Dendritic cell treated with granulocyte-macrophage colony-stimulating factor and Interleukin-4, amounts not matched to agents 40 ng/mL and 50 ng/mL, for 4 days (primary cell): ENCODE results near the gene ZBTB1.

Experiments
- H3K27ac Mint-ChIP-seq: one replicate; pipeline ENCODE4 v1.8.0; 2022; ENCODE audit warnings: mild to moderate bottlenecking, mixed read lengths
- H3K27me3 Mint-ChIP-seq: one replicate; pipeline ENCODE4 v1.8.0; 2022; ENCODE audit warnings: mild to moderate bottlenecking, mixed read lengths
- H3K36me3 Mint-ChIP-seq: one replicate; pipeline ENCODE4 v1.8.0; 2022; ENCODE audit warnings: low read depth, mixed read lengths
- H3K4me1 Mint-ChIP-seq: one replicate; pipeline ENCODE4 v1.8.0; 2022; ENCODE audit warnings: low read depth, mixed read lengths
- H3K4me3 Mint-ChIP-seq: one replicate; pipeline ENCODE4 v1.8.0; 2022; ENCODE audit warnings: mild to moderate bottlenecking, moderate library complexity, mixed read lengths
- H3K9me3 Mint-ChIP-seq: one replicate; pipeline ENCODE4 v1.8.0; 2022; ENCODE audit warnings: mixed read lengths
- intact Hi-C: fragments of 100-400 bp; cut with micrococcal nuclease; formaldehyde crosslinking; loops from one replicate; pipeline ENCODE4 v1.15.0; 2022

Gene ZBTB1

DNA sequence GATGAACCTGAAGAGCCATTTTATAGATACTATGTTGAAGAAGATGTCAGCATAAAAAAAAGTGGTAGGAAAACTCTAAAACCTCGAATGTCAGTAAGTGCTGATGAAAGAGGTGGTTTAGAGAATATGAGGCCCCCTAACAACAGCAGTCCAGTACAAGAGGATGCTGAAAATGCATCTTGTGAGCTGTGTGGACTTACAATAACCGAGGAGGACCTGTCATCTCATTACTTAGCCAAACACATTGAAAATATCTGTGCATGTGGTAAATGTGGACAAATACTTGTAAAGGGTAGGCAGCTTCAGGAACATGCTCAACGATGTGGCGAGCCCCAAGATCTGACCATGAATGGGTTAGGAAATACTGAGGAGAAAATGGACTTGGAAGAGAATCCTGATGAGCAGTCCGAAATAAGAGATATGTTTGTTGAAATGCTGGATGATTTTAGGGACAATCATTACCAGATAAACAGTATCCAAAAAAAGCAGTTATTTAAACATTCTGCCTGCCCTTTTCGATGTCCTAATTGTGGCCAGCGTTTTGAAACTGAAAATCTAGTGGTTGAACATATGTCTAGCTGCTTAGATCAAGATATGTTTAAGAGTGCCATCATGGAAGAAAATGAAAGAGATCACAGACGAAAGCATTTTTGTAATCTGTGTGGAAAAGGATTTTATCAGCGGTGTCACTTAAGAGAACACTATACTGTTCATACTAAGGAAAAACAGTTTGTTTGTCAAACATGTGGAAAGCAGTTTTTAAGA is 18.2 kb downstream of the ZBTB1 start:
- H3K9me3 Mint-ChIP-seq: no peaks in the 10 kb centered on the region
- H3K36me3 Mint-ChIP-seq: peaks cover 21% of the 10 kb centered on the region
- H3K4me3 Mint-ChIP-seq: no peak overlapping the region
- no peaks in the 10 kb centered on the region for H3K27me3 Mint-ChIP-seq
- peaks cover 10% of the 10 kb centered on the region for H3K4me1 Mint-ChIP-seq
- no peak overlapping the region for H3K27ac Mint-ChIP-seq
- intact Hi-C loops: no loop called here

DNA sequence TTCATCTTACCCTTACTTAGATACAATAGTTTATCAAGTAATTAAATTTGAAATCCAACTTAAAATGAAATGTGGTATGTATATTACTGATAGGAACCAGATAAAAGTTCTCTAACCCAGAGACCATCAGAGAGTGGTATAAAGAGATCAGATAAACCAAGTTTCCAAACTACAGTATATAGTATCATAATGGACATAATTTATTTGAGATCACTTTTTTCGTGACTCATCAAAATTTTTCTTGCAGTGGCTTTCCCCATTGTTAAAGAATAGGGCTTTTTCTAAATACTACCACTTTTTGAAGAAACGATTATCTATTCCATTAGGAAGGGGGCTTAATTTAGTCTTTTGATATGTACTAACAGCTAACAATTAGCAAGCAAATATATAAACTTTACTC is 20.8 kb downstream of the ZBTB1 start:
- peaks cover 37% of the 10 kb centered on the region for H3K36me3 Mint-ChIP-seq
- intact Hi-C loops: no loop called here

GRCh38 chr14:64531567-64531966 is 27.0 kb downstream of the ZBTB1 start:
- Mint-ChIP-seq H3K4me1 (no peaks in the 10 kb centered on the region), H3K27me3 (no peaks in the 10 kb centered on the region), H3K36me3 (peaks cover 21% of the 10 kb centered on the region), H3K27ac (no peak overlapping the region), H3K9me3 (no peaks in the 10 kb centered on the region), H3K4me3 (no peak overlapping the region)
- intact Hi-C loops: no loop called here

More for the DNA sequence above, 20.8 kb downstream of the ZBTB1 start:
- Mint-ChIP-seq H3K9me3 (no peaks in the 10 kb centered on the region), H3K4me3 (no peak overlapping the region), H3K4me1 (peaks cover 5% of the 10 kb centered on the region), H3K27me3 (no peaks in the 10 kb centered on the region), H3K27ac (no peak overlapping the region)

DNA sequence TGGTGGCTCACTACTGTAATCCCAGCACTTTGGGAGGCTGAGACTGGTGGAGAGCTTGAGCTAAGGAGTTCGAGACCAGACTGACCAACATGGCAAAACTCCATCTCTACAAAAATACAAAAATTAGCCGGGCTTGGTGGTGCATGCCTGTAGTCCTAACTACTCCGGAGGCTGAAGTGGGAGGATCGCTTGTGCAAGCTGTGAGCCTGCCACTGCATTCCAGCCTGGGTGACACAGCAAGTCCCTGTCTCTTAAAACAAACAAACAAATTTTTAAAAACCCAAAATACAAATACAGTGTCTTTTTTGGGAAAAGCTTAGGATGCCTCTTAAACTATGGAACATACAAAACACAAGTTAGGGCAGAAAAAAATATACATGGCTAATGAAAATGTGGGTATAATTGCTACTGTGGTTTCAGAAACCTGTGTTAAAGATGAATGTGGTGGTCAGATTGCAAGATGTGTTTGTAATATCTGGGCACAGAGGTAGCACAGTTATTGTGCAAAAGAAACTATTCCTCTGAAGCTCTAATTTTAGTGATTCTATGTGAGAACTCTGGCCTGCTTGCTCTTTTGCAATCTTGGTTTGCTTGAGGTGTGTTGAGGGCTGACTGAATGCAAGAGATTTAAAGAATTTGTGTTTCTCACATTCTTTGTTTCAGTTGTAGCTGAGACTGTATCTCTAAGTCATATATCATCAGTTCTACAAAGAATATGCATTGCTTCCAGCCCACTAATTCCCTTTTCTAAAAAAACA is 32.1 kb downstream of the ZBTB1 start:
- intact Hi-C loops: no loop called here
- H3K9me3 Mint-ChIP-seq: no peaks in the 10 kb centered on the region
- H3K36me3 Mint-ChIP-seq: peaks cover 15% of the 10 kb centered on the region
- peaks cover 24% of the 10 kb centered on the region for H3K27me3 Mint-ChIP-seq
- H3K27ac Mint-ChIP-seq: no peak overlapping the region
- peaks cover 24% of the 10 kb centered on the region for H3K4me1 Mint-ChIP-seq
- no peak overlapping the region for H3K4me3 Mint-ChIP-seq

DNA sequence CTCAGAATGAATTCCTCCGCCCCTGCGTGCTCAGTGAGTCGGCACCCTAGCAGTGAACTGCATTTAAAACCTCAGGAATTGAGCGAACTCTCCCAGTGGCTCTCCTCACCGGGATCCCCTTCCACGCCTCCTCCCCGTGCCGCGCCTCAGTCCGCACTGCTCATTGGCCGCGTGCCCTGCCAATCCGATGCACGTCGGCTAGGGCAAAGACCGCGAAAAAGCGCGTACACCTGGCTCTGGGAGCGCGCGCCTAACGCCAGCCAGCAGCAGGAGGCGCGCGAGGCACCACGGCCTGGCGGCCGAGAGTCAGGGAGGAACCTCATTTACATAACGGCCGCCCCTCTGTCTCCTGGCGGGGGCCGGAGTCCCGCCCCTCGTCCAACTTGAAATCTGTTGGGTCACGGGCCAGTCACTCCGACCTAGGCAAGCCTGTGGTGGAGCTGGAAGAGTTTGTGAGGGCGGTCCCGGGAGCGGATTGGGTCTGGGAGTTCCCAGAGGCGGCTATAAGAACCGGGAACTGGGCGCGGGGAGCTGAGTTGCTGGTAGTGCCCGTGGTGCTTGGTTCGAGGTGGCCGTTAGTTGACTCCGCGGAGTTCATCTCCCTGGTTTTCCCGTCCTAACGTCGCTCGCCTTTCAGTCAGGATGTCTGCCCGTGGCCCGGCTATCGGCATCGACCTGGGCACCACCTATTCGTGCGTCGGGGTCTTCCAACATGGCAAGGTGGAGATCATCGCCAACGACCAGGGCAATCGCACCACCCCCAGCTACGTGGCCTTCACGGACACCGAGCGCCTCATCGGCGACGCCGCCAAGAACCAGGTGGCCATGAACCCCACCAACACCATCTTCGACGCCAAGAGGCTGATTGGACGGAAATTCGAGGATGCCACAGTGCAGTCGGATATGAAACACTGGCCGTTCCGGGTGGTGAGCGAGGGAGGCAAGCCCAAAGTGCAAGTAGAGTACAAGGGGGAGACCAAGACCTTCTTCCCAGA is 35.9 kb downstream of the ZBTB1 start, which contains the start of gene HSPA2:
Gene HSPA2, plus strand, starts transcription at position 534 of the 995 bp plus-strand sequence. Its CDS starts 109 bp downstream, at position 643.
- H3K36me3 Mint-ChIP-seq: peaks cover 15% of the 10 kb centered on the region
- peak within 1 kb of the TSS; percentile 91 for H3K4me3 Mint-ChIP-seq
- H3K27ac Mint-ChIP-seq: peak within 1 kb of the TSS; percentile 91
- H3K9me3 Mint-ChIP-seq: no peaks in the 10 kb centered on the region
- peaks cover 34% of the 10 kb centered on the region for H3K4me1 Mint-ChIP-seq
- H3K27me3 Mint-ChIP-seq: peaks cover 50% of the 10 kb centered on the region
- intact Hi-C loops: loop anchor here (1.0 to 5.0 kb wide), 3 partner anchors 36 to 152 kb away; partner anchors contain the start of genes MTHFD1 and ZBTB1

- Mint-ChIP-seq H3K9me3 (no peaks in the 10 kb centered on the region), H3K27ac (no peak overlapping the region), H3K4me1 (peaks cover 34% of the 10 kb centered on the region), H3K36me3 (peaks cover 15% of the 10 kb centered on the region), H3K4me3 (peak overlapping the region; percentile 91), H3K27me3 (peaks cover 52% of the 10 kb centered on the region)
- intact Hi-C loops: loop anchor here (2.0 to 5.0 kb wide), 2 partner anchors 37 to 96 kb away; partner anchors contain the start of gene ZBTB1
Measured at GRCh38 chr14:64541261-64541971, 36.8 kb downstream of the ZBTB1 start.

GRCh38 chr14:64541972-64542835 is 37.6 kb downstream of the ZBTB1 start:
- intact Hi-C loops: loop anchor here (2.0 to 5.0 kb wide), 2 partner anchors 37 to 95 kb away; partner anchors contain the start of gene ZBTB1
- Mint-ChIP-seq H3K36me3 (peaks cover 15% of the 10 kb centered on the region), H3K27ac (no peak overlapping the region), H3K4me1 (peaks cover 34% of the 10 kb centered on the region), H3K4me3 (peak overlapping the region; percentile 60), H3K9me3 (no peaks in the 10 kb centered on the region), H3K27me3 (peaks cover 58% of the 10 kb centered on the region)

- Mint-ChIP-seq H3K27ac (no peak overlapping the region), H3K27me3 (peaks cover 59% of the 10 kb centered on the region), H3K4me1 (peaks cover 34% of the 10 kb centered on the region), H3K9me3 (no peaks in the 10 kb centered on the region), H3K4me3 (no peak overlapping the region), H3K36me3 (peaks cover 15% of the 10 kb centered on the region)
- intact Hi-C loops: loop anchor here (5.0 kb wide), 1 partner anchor 94 kb away; no protein-coding TSS in a partner anchor
Measured at GRCh38 chr14:64542836-64543201, 38.2 kb downstream of the ZBTB1 start.

GRCh38 chr14:64544607-64545312 is 40.2 kb downstream of the ZBTB1 start:
- Mint-ChIP-seq H3K4me3 (no peak overlapping the region), H3K36me3 (peaks cover 15% of the 10 kb centered on the region), H3K4me1 (peaks cover 37% of the 10 kb centered on the region), H3K27ac (no peak overlapping the region), H3K27me3 (peaks cover 66% of the 10 kb centered on the region), H3K9me3 (no peaks in the 10 kb centered on the region)
- intact Hi-C loops: loop anchor here (5.0 kb wide), 1 partner anchor 93 kb away; no protein-coding TSS in a partner anchor

GRCh38 chr14:64549016-64549415 is 44.4 kb downstream of the ZBTB1 start:
- Mint-ChIP-seq H3K4me1 (peaks cover 9% of the 10 kb centered on the region), H3K27ac (no peak overlapping the region), H3K4me3 (no peak overlapping the region), H3K27me3 (peaks cover 63% of the 10 kb centered on the region), H3K9me3 (no peaks in the 10 kb centered on the region), H3K36me3 (no peaks in the 10 kb centered on the region)
- intact Hi-C loops: no loop called here

GRCh38 chr14:64549791-64550620 is 45.4 kb downstream of the ZBTB1 start, which contains the start of gene PPP1R36:
Gene PPP1R36 (plus strand): TSS chr14:64549961. CDS start chr14:64549998, 37 bp downstream.
- Mint-ChIP-seq H3K4me1 (peaks cover 9% of the 10 kb centered on the region), H3K27ac (no peak within 1 kb of the TSS), H3K9me3 (no peaks in the 10 kb centered on the region), H3K4me3 (peak within 1 kb of the TSS; percentile 62), H3K27me3 (peaks cover 63% of the 10 kb centered on the region), H3K36me3 (no peaks in the 10 kb centered on the region)
- intact Hi-C loops: no loop called here
